ENCODE data around the gene POLR1H. TPM values are rescaled to one million over a fixed set of nuclear protein-coding genes. Genes with fewer than 3 reads are reported as not detected.

The POLR1H gene
- total RNA-seq, 1 donor from 2014 or later: 16.8 TPM

DNA sequence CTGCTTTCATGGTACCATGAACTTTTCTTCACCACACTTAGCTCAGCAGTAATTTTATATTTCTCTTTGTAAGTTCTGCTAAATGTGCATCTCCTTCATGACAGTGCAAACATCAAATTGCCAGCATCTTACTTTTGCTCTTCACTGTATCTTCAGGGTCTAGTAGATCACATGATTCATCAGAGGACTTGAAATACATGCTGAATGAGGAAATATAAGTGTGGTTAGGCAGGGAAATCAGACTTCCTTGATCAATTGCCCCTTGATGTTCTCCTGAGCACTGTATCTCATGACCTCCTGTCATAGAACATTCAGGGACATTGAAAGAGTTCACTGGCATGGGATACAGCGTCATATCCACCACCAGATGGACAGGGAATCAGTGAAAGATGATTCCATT is 25.3 kb upstream of the POLR1H start:
- Mint-ChIP-seq H3K4me1 (ENCODE audit: low read depth, unreplicated experiment) (no peaks in the 10 kb centered on the region), H3K9me3 (ENCODE audit: unreplicated experiment) (no peaks in the 10 kb centered on the region), H3K27me3 (ENCODE audit: low read depth, unreplicated experiment) (no peaks in the 10 kb centered on the region), H3K27ac (ENCODE audit: unreplicated experiment) (no peak overlapping the region), H3K36me3 (ENCODE audit: low read depth, unreplicated experiment) (no peaks in the 10 kb centered on the region), H3K4me3 (ENCODE audit: unreplicated experiment) (no peak overlapping the region)
- Histone ChIP-seq H3K9ac (ENCODE audit: low read length) (no peak overlapping the region), H3K4me1 (ENCODE audit: insufficient read depth, low read length) (no peaks in the 10 kb centered on the region), H3K4me2 (ENCODE audit: low read length) (no peak overlapping the region), H4K20me1 (ENCODE audit: insufficient read depth, low read length) (no peaks in the 10 kb centered on the region), H3K79me2 (ENCODE audit: insufficient read depth, low read length) (peaks cover 3% of the 10 kb centered on the region), H3K4me3 (ENCODE audit: insufficient read depth, low read depth, low read length) (no peak overlapping the region), H2AFZ (ENCODE audit: low read depth, low read length) (no peak overlapping the region), H3K27ac (ENCODE audit: low read depth, low read length) (no peak overlapping the region), H3K9me3 (ENCODE audit: insufficient read depth, low read depth, low read length) (no peaks in the 10 kb centered on the region), H3K36me3 (ENCODE audit: insufficient read depth, low read length) (no peaks in the 10 kb centered on the region), H3K27me3 (ENCODE audit: insufficient read depth, low read length) (no peaks in the 10 kb centered on the region)
- FAIRE-seq (no peak), DNase-seq (ENCODE audit: low read depth) (no peak)
- no peak for TF ChIP-seq EZH2 (IDR thresholded peaks at IDR 0.05; ENCODE audit: insufficient read depth, low read length)
- TF ChIP-seq, protein P1, sequence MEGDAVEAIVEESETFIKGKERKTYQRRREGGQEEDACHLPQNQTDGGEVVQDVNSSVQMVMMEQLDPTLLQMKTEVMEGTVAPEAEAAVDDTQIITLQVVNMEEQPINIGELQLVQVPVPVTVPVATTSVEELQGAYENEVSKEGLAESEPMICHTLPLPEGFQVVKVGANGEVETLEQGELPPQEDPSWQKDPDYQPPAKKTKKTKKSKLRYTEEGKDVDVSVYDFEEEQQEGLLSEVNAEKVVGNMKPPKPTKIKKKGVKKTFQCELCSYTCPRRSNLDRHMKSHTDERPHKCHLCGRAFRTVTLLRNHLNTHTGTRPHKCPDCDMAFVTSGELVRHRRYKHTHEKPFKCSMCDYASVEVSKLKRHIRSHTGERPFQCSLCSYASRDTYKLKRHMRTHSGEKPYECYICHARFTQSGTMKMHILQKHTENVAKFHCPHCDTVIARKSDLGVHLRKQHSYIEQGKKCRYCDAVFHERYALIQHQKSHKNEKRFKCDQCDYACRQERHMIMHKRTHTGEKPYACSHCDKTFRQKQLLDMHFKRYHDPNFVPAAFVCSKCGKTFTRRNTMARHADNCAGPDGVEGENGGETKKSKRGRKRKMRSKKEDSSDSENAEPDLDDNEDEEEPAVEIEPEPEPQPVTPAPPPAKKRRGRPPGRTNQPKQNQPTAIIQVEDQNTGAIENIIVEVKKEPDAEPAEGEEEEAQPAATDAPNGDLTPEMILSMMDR (IDR thresholded peaks at IDR 0.05; ENCODE audit: insufficient read depth, low read depth, low read length): no peak

DNA sequence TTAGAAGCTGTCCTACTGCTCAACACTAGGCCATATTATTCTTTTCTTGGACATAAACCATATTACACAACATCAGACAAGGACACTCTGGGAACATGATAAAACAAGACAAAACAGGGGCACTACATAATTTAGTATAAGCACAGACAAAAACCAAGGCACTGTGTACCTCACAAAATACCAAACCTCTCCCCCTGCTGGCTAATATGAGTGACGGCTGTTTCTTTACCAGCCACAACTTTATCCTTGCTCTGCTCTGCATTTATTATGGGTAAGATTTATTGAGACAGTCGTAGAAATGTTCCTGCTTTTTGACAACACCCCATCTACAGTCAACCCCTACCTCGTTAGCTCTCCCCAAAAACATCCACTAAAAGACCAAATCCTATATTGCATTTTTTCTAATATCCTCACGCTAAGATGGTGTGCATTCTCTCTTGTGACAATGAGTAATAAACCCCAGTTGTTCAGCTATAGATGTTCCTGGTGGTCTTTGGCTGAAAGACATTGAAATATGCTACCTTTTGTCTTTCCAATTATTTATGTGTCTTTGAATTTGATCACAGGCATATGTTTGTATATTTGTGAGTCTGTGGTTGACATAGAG is 23.8 kb upstream of the POLR1H start:
- FAIRE-seq (peak; percentile 17), DNase-seq (ENCODE audit: low read depth) (no peak)
- TF ChIP-seq, protein P1 (IDR thresholded peaks at IDR 0.05; ENCODE audit: insufficient read depth, low read depth, low read length): peak; percentile 62
- TF ChIP-seq EZH2 (IDR thresholded peaks at IDR 0.05; ENCODE audit: insufficient read depth, low read length): no peak
- Histone ChIP-seq H3K9ac (ENCODE audit: low read length) (no peak overlapping the region), H3K79me2 (ENCODE audit: insufficient read depth, low read length) (peaks cover 3% of the 10 kb centered on the region), H2AFZ (ENCODE audit: low read depth, low read length) (no peak overlapping the region), H3K4me2 (ENCODE audit: low read length) (no peak overlapping the region), H3K27me3 (ENCODE audit: insufficient read depth, low read length) (no peaks in the 10 kb centered on the region), H3K27ac (ENCODE audit: low read depth, low read length) (no peak overlapping the region), H4K20me1 (ENCODE audit: insufficient read depth, low read length) (no peaks in the 10 kb centered on the region), H3K4me1 (ENCODE audit: insufficient read depth, low read length) (no peaks in the 10 kb centered on the region), H3K4me3 (ENCODE audit: insufficient read depth, low read depth, low read length) (no peak overlapping the region), H3K9me3 (ENCODE audit: insufficient read depth, low read depth, low read length) (no peaks in the 10 kb centered on the region), H3K36me3 (ENCODE audit: insufficient read depth, low read length) (no peaks in the 10 kb centered on the region)
- H3K27ac Mint-ChIP-seq (ENCODE audit: unreplicated experiment): no peak overlapping the region
- no peaks in the 10 kb centered on the region for H3K36me3 Mint-ChIP-seq (ENCODE audit: low read depth, unreplicated experiment)
- H3K27me3 Mint-ChIP-seq (ENCODE audit: low read depth, unreplicated experiment): no peaks in the 10 kb centered on the region
- peaks cover 3% of the 10 kb centered on the region for H3K4me1 Mint-ChIP-seq (ENCODE audit: low read depth, unreplicated experiment)
- H3K4me3 Mint-ChIP-seq (ENCODE audit: unreplicated experiment): no peak overlapping the region
- no peaks in the 10 kb centered on the region for H3K9me3 Mint-ChIP-seq (ENCODE audit: unreplicated experiment)

DNA sequence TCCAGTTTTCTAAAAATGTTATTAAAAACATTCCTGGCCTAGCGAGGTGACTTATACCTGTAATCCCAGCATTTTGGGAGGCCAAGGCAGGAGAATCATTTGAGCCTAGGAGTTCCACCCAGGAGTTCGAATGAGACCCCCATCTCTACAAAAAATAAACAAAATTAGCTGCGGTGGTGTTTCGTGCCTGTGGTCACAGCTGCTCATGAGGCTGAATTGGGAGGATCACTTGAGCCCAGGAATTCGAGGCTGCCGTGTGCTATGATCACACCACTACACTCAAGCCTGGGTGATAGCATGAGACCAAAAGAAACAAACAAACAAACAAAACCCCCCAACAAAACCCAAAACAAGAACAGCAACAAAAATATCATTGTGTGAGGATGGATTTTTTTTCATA is 19.8 kb upstream of the POLR1H start:
- H3K9me3 Mint-ChIP-seq (ENCODE audit: unreplicated experiment): no peaks in the 10 kb centered on the region
- H3K4me2 ChIP-seq (ENCODE audit: low read length): no peak overlapping the region
- peaks cover 13% of the 10 kb centered on the region for H3K4me1 ChIP-seq (ENCODE audit: insufficient read depth, low read length)
- H3K4me3 ChIP-seq (ENCODE audit: insufficient read depth, low read depth, low read length): no peak overlapping the region
- no peak overlapping the region for H2AFZ ChIP-seq (ENCODE audit: low read depth, low read length)
- no peaks in the 10 kb centered on the region for H3K9me3 ChIP-seq (ENCODE audit: insufficient read depth, low read depth, low read length)
- H3K27me3 ChIP-seq (ENCODE audit: insufficient read depth, low read length): no peaks in the 10 kb centered on the region
- peaks cover 4% of the 10 kb centered on the region for H4K20me1 ChIP-seq (ENCODE audit: insufficient read depth, low read length)
- no peaks in the 10 kb centered on the region for H3K27me3 Mint-ChIP-seq (ENCODE audit: low read depth, unreplicated experiment)
- DNase-seq (ENCODE audit: low read depth) (no peak), FAIRE-seq (no peak)
- no peak overlapping the region for H3K27ac Mint-ChIP-seq (ENCODE audit: unreplicated experiment)
- no peak overlapping the region for H3K4me3 Mint-ChIP-seq (ENCODE audit: unreplicated experiment)
- peaks cover 24% of the 10 kb centered on the region for H3K4me1 Mint-ChIP-seq (ENCODE audit: low read depth, unreplicated experiment)
- peaks cover 3% of the 10 kb centered on the region for H3K79me2 ChIP-seq (ENCODE audit: insufficient read depth, low read length)
- H3K9ac ChIP-seq (ENCODE audit: low read length): no peak overlapping the region
- no peak overlapping the region for H3K27ac ChIP-seq (ENCODE audit: low read depth, low read length)
- no peaks in the 10 kb centered on the region for H3K36me3 Mint-ChIP-seq (ENCODE audit: low read depth, unreplicated experiment)
- no peaks in the 10 kb centered on the region for H3K36me3 ChIP-seq (ENCODE audit: insufficient read depth, low read length)
- no peak for TF ChIP-seq EZH2 (IDR thresholded peaks at IDR 0.05; ENCODE audit: insufficient read depth, low read length)
- TF ChIP-seq, protein P1 (IDR thresholded peaks at IDR 0.05; ENCODE audit: insufficient read depth, low read depth, low read length): no peak

Data from astrocyte (in vitro differentiated cells and primary cell).